OCI-LY7 (cell line): Measurements from ENCODE around the gene CHN2.

ENCODE experiments used
- CTCF ChIP-seq: fragments of 200-600 bp; sonication (generic); conservative IDR thresholded peaks from 2 replicates; pipeline ENCODE4 v1.5.1; 2014; ENCODE audit warnings: mild to moderate bottlenecking, antibody characterized with exemption, low read length, moderate library complexity, mixed read lengths
- EZH2phosphoT487 ChIP-seq: fragments of 200-600 bp; sonication (generic); IDR thresholded peaks from 2 replicates; pipeline ENCODE4 v1.6.1; 2018; ENCODE audit warnings: low read depth, borderline replicate concordance, mild to moderate bottlenecking, mixed run types, antibody characterized with exemption, low read length, moderate library complexity, mixed read lengths

GRCh38 chr7:29484280-29484679 is 289.7 kb downstream of the CHN2 start:
- TF ChIP-seq CTCF (no peak), EZH2phosphoT487 (no peak)
